ENCODE data around the gene COX4I1.
"Not testable (repeated sequence)": the region's sequence is repeated elsewhere in the genome, so short reads cannot be mapped to it uniquely, and the experiment has no call there.

The COX4I1 gene

GRCh38 chr16:85836706-85837582, 37.4 kb downstream of the COX4I1 start:
- no peaks in the 10 kb centered on the region for H3K9me3 ChIP-seq
- no peak overlapping the region for H3K27ac ChIP-seq
- no peaks in the 10 kb centered on the region for H3K36me3 ChIP-seq
- H3K4me1 ChIP-seq (ENCODE audit: control insufficient read depth in 1 of 2, insufficient read depth in 1 of 2, low read depth in 1 of 2, low read length in 1 of 2) = no peaks in the 10 kb centered on the region
- TF ChIP-seq, protein P1, sequence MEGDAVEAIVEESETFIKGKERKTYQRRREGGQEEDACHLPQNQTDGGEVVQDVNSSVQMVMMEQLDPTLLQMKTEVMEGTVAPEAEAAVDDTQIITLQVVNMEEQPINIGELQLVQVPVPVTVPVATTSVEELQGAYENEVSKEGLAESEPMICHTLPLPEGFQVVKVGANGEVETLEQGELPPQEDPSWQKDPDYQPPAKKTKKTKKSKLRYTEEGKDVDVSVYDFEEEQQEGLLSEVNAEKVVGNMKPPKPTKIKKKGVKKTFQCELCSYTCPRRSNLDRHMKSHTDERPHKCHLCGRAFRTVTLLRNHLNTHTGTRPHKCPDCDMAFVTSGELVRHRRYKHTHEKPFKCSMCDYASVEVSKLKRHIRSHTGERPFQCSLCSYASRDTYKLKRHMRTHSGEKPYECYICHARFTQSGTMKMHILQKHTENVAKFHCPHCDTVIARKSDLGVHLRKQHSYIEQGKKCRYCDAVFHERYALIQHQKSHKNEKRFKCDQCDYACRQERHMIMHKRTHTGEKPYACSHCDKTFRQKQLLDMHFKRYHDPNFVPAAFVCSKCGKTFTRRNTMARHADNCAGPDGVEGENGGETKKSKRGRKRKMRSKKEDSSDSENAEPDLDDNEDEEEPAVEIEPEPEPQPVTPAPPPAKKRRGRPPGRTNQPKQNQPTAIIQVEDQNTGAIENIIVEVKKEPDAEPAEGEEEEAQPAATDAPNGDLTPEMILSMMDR (IDR thresholded peaks at IDR 0.05) = no peak
- peaks cover 80% of the 10 kb centered on the region for H3K27me3 ChIP-seq
- no peak overlapping the region for H3K4me3 ChIP-seq (ENCODE audit: low read depth in 1 of 2, low read length in 1 of 2)

DNA sequence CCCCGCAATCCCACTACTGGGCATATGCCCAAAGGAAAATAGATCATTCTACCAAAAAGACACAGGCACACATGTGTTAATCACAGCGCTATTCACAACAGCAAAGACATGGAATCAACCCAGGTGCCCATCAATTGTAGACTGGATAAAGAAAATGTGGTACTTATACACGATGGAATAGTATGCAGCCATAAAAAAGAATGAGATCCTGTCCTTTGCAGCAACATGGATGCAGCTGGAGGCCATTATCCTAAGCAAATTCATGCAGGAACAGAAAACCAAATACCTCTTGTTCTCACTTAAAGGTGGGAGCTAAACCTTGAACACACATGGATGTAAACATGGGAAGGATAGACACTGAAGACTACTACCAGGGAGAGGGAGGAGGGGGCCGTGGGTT, 38.2 kb downstream of the COX4I1 start:
- H3K27ac ChIP-seq; H3K9me3 ChIP-seq; H3K4me1 ChIP-seq (ENCODE audit: control insufficient read depth in 1 of 2, insufficient read depth in 1 of 2, low read depth in 1 of 2, low read length in 1 of 2); H3K36me3 ChIP-seq; H3K4me3 ChIP-seq (ENCODE audit: low read depth in 1 of 2, low read length in 1 of 2): not testable (repeated sequence)
- H3K27me3 ChIP-seq = peaks cover 78% of the 10 kb centered on the region

GRCh38 chr16:85838381-85838780, 38.9 kb downstream of the COX4I1 start:
- no peaks in the 10 kb centered on the region for H3K4me1 ChIP-seq (ENCODE audit: control insufficient read depth in 1 of 2, insufficient read depth in 1 of 2, low read depth in 1 of 2, low read length in 1 of 2)
- peaks cover 72% of the 10 kb centered on the region for H3K27me3 ChIP-seq
- H3K9me3 ChIP-seq = no peaks in the 10 kb centered on the region
- H3K36me3 ChIP-seq = no peaks in the 10 kb centered on the region
- no peak overlapping the region for H3K27ac ChIP-seq
- TF ChIP-seq, protein P1 (IDR thresholded peaks at IDR 0.05) = no peak
- no peak overlapping the region for H3K4me3 ChIP-seq (ENCODE audit: low read depth in 1 of 2, low read length in 1 of 2)

- TF ChIP-seq, protein P1 (IDR thresholded peaks at IDR 0.05) = no peak
- no peaks in the 10 kb centered on the region for H3K4me1 ChIP-seq (ENCODE audit: control insufficient read depth in 1 of 2, insufficient read depth in 1 of 2, low read depth in 1 of 2, low read length in 1 of 2)
- H3K27me3 ChIP-seq = peaks cover 73% of the 10 kb centered on the region
- H3K27ac ChIP-seq = no peak overlapping the region
- no peaks in the 10 kb centered on the region for H3K36me3 ChIP-seq
- H3K4me3 ChIP-seq (ENCODE audit: low read depth in 1 of 2, low read length in 1 of 2) = no peak overlapping the region
- H3K9me3 ChIP-seq = no peaks in the 10 kb centered on the region
These were observed 39.5 kb downstream of the COX4I1 start for GRCh38 chr16:85838876-85839585.

DNA sequence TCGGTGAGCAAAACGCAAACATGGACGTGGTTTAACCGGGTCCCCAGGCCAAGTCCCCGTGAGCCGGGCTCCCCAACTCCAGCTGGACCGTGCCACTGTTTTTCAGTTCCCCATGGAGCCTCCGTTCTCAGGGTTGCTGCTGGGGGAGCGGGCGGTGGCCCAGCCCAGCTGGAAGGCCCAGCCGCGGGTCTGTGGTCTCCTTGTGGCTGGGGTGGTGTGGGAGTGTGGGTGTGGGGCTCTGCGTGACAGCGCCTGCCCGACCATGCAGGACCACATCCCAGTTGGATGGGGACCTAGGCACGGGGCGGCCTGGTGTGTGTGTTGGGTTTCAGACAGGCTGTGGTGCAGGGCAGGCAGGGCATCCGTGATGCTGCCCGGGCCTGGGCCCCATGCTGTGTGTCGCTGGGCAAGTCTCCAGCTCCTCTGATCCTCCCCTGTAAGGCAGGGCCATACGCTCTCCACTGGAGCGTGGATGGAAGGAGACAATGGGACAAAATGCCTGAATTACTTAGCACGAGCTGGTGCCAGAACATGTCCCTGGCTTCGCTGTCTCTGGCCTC, 40.3 kb downstream of the COX4I1 start:
- TF ChIP-seq, protein P1 (IDR thresholded peaks at IDR 0.05) = no peak
- Histone ChIP-seq H3K27ac (no peak overlapping the region), H3K9me3 (no peaks in the 10 kb centered on the region), H3K4me3 (ENCODE audit: low read depth in 1 of 2, low read length in 1 of 2) (no peak overlapping the region), H3K36me3 (no peaks in the 10 kb centered on the region), H3K27me3 (peaks cover 72% of the 10 kb centered on the region), H3K4me1 (ENCODE audit: control insufficient read depth in 1 of 2, insufficient read depth in 1 of 2, low read depth in 1 of 2, low read length in 1 of 2) (no peaks in the 10 kb centered on the region)

- H3K27ac ChIP-seq = no peak overlapping the region
- no peaks in the 10 kb centered on the region for H3K9me3 ChIP-seq
- no peaks in the 10 kb centered on the region for H3K36me3 ChIP-seq
- H3K27me3 ChIP-seq = peaks cover 71% of the 10 kb centered on the region
- H3K4me3 ChIP-seq (ENCODE audit: low read depth in 1 of 2, low read length in 1 of 2) = no peak overlapping the region
- H3K4me1 ChIP-seq (ENCODE audit: control insufficient read depth in 1 of 2, insufficient read depth in 1 of 2, low read depth in 1 of 2, low read length in 1 of 2) = no peaks in the 10 kb centered on the region
- TF ChIP-seq, protein P1 (IDR thresholded peaks at IDR 0.05) = no peak
These were observed 40.9 kb downstream of the COX4I1 start for GRCh38 chr16:85840395-85840794.

All from neutrophil (primary cell).